HT1080 (cell line): ENCODE data around the gene MDM1. TPM values are rescaled to one million over a fixed set of nuclear protein-coding genes. Genes with fewer than 3 reads are reported as not detected.

Experiments used
- DNase-seq: peaks from one replicate; pipeline ENCODE4 v3.0.0-alpha.2; 2015; ENCODE audit warnings: low read depth
- total RNA-seq: library from RNA; depleted of rRNA; stranded (reverse); fragments of >200 nt; shearing (Covaris generic); gene quantifications from 2 replicates; pipeline ENCODE4 v1.2.3, GENCODE V29; 2014

Gene MDM1
- total RNA-seq, 1 experiment from 2014 or later: 6.7 TPM

- DNase-seq: no peak
Observed at GRCh38 chr12:68324531-68324930, 7.6 kb downstream of the MDM1 start.

- DNase-seq: no peak
Observed at GRCh38 chr12:68321140-68321539, 11.0 kb downstream of the MDM1 start.

- no peak for DNase-seq
Observed at GRCh38 chr12:68319988-68320623, 12.1 kb downstream of the MDM1 start.

- DNase-seq: peak; percentile 15
Observed at GRCh38 chr12:68317047-68317667, 15.0 kb downstream of the MDM1 start.

- DNase-seq: peak; percentile 75
Observed at GRCh38 chr12:68310370-68310769, 21.8 kb downstream of the MDM1 start.

GRCh38 chr12:68306564-68306963, 25.6 kb downstream of the MDM1 start:
- no peak for DNase-seq

GRCh38 chr12:68305278-68305677, 26.9 kb downstream of the MDM1 start:
- no peak for DNase-seq

- DNase-seq: peak; percentile 34
Observed at GRCh38 chr12:68304626-68305025, 27.5 kb downstream of the MDM1 start.

GRCh38 chr12:68303850-68304249, 28.3 kb downstream of the MDM1 start:
- DNase-seq: no peak

GRCh38 chr12:68297929-68298328, 34.2 kb downstream of the MDM1 start:
- no peak for DNase-seq

- no peak for DNase-seq
Observed at GRCh38 chr12:68294251-68294650, 37.9 kb downstream of the MDM1 start.

- no peak for DNase-seq
Observed at GRCh38 chr12:68293347-68293746, 38.8 kb downstream of the MDM1 start.

- DNase-seq: no peak
Observed at GRCh38 chr12:68292151-68292943, 39.8 kb downstream of the MDM1 start.

- DNase-seq: no peak
Observed at GRCh38 chr12:68291396-68292036, 40.6 kb downstream of the MDM1 start.

GRCh38 chr12:68290126-68290525, 42.0 kb downstream of the MDM1 start:
- no peak for DNase-seq

GRCh38 chr12:68287106-68287505, 45.1 kb downstream of the MDM1 start:
- DNase-seq: no peak

GRCh38 chr12:68286396-68286795, 45.8 kb downstream of the MDM1 start:
- no peak for DNase-seq

- no peak for DNase-seq
Observed at GRCh38 chr12:68285541-68285940, 46.6 kb downstream of the MDM1 start.

GRCh38 chr12:68281322-68282077, 50.7 kb downstream of the MDM1 start:
- DNase-seq: no peak

GRCh38 chr12:68280240-68280639, 51.9 kb downstream of the MDM1 start:
- DNase-seq: no peak
